GM19099 (cell line): ENCODE results near the gene NAA20.

Experiments
- POLR2A ChIP-seq: IDR thresholded peaks from 3 replicates; pipeline ENCODE4 v1.6.1; 2011; ENCODE audit warnings: low read depth; ENCODE audit not compliant: insufficient read length; ENCODE audit errors: extremely low read depth

NAA20 gene

DNA sequence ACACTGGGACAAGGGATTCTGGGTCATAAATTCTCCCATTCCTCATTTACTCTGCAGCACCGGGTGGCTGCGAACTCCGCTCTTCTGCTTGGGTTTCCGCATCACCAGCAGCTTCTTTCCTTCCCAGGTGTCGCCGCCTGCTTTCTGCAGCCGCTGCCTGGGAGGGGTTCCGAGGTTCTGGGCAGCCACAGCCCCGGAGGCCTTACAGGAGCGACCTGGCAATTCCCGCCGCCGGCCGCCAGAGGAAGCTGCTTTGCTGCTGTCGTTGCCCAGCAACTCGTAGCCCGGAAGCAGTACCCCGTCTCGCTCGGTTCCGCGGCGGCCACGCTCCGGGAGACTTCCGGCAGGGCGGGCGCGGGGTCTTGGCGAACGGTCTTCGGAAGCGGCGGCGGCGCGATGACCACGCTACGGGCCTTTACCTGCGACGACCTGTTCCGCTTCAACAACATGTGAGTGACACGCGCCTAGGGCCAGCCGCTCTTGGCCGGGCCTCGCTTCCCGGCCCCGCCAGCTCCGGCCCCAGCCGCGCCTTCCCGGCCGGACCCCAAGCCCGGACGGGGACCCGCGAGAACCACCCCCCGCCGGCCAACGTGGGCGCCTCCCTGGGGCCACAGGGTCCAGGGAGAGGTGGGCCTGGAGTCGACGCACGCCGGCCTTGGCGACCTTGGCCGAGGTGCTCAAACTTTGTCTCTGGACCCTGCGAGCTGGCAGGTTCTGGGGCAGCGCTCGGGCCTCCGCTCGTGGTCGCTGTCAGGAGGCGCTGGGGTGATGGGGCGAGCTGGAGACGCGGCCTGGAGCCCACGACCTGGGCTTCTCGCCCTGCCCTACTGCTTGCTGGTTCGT lies at the start of gene NAA20:
Gene NAA20, plus strand, starts transcription at position 362 of the 843 bp plus-strand sequence. Its CDS starts 35 bp downstream, at position 397.
- TF ChIP-seq POLR2A = peak; percentile 72

DNA sequence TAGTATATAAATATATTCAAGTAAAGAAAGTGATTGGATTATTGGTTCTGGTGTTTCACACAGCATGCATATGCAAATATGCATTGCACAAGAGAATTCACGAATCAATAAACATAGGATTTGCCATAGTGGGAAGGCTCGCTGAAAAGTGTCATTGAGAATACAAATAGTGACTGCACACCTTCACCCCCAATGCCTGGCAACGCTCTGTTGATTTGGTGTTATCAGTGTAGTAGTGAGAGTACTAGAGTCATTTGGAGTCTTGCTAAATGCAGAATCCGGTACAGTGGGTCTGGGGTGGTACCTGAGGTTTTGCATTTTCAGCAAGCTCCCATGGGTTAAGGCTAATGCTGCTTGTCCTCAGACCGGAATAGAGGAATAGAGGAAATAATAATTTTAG lies 49.7 kb upstream of the NAA20 start:
- TF ChIP-seq POLR2A = no peak

DNA sequence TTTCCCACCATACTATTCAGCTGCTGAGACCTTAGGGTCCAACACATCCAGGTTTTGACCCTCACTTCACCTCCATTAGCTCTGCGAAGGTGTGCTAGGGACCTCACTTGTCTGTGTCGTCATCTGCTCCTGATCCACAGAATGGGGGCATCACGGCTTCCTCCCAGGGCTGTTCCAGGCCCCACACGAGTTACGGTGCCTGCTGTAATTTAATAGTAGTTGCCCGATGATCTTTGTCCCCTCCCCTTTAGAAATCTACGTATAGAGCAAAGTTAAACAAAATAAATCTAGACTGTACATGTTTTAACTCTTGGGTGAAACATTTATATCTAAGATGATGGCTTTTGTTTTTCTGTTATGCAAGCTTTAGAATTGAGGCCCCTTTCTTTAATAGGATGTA lies 49.1 kb upstream of the NAA20 start:
- TF ChIP-seq POLR2A = no peak

GRCh38 chr20:19968466-19969073 lies 48.6 kb upstream of the NAA20 start:
- no peak for TF ChIP-seq POLR2A

- TF ChIP-seq POLR2A = no peak
Measured at GRCh38 chr20:19969106-19969505, 48.1 kb upstream of the NAA20 start.

DNA sequence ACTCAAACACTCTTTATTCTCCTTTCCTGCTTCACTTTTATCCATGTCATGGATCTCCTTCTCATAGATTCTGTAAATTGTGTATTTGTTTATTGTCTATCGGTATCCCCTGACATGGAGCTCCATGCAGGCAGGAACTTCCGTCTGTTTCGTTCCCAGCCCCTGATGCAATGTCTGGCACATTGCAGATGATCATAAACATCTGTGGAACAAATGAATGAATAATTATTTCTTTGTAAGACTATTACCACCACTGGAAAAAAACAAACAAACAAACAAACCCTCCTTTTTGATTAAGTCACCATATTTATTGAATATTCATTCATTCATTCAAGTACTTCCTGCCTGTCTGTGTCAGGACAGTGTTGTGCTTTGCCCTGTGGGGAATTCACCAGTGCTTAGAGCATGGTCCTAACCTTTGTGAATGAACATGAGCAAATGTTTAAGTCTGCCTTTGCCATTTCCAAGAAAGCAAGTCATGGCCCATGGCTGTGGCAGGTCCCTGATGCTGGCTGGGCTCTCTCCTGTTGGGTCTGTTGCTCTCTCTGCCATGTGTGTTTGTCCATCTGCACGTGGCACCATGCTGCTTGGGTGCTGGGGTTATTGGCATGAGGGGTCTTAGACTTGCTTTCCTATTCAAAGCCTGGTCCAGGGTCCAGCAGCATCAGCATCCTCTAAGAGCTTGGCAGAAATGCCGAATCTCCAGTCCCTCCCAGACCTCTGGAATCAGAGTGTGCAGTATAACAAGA lies 47.5 kb upstream of the NAA20 start:
- no peak for TF ChIP-seq POLR2A

DNA sequence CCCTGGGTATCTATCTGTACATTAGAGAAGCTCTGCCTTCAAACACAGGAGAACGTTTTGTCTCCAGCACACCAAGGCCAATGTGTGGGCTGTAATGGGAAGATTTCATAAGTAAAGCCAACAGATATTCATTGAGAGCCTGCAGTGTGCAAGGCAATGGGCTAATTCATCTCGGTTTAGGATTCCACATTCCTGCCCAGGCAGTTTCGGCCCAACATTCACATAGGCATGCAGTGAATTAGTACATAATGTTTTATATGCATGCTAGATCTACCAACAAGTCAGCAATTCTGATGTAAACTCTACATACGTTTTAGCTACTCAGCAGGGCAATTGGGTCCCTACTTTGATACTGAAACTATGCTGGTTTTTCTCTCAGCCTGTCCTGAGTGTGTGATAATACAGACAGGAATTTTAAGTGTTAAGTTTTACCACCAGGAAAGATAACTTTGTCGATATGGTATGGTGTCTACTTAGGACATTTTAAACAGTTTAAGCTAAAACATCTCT lies 46.9 kb upstream of the NAA20 start:
- TF ChIP-seq POLR2A = no peak

DNA sequence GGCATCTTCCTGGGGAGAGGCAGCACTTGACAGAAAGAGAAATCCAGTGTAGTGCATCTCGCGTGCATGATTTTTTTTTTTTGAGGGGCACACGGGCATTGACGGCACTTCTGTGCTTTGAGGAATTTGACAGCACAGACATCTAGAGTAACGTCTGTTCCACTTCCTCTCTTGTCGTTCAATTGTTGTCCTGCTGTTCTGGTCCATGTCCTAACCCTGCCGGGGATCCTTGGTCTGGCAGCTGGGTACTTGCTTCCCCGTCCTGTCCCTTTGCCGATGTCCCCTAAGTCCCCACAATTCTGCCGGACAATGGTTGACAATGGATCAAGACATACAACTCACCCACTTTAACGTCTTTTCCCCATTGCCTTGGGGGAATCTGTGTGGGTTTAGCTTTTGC lies 46.0 kb upstream of the NAA20 start:
- TF ChIP-seq POLR2A = no peak

DNA sequence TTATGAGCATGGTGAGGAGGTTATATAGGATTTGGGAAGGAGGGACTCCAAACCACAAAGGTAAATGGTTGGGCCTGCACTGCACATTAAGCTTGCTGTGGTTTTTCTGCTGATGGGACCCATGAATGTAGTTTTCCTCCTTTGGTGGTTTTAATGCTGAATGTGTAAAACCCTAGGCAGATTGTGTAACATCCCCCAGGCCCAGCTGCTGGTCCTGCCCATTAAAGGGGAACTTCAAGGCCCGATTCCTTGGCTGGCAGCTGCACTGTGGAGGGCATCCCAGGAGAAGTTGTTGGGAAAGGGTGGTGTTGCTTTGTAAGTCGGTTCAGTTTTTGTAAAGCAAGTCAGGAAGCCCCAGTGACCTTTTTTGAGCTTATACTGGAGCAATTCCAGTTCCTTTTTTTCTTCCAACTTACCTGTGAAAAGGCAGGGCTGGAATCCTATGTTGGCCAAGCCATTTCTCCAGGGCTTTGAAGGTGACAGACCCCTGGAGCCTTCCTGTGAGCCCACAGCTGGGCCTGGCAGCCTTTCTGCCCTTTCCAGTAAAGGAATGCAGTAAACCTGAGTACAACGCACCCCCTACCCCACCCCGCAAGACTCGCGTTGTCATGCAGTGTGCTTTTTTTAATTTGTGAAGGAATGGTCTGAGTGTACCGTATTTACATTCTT lies 43.1 kb upstream of the NAA20 start:
- TF ChIP-seq POLR2A = no peak

- no peak for TF ChIP-seq POLR2A
Measured at GRCh38 chr20:19974630-19975435, 42.3 kb upstream of the NAA20 start.

DNA sequence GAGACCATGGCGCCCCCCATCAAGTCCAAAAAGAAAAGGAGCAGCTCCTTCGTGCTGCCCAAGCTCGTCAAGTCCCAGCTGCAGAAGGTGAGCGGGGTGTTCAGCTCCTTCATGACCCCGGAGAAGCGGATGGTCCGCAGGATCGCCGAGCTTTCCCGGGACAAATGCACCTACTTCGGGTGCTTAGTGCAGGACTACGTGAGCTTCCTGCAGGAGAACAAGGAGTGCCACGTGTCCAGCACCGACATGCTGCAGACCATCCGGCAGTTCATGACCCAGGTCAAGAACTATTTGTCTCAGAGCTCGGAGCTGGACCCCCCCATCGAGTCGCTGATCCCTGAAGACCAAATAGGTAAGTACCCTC lies 41.7 kb upstream of the NAA20 start:
- TF ChIP-seq POLR2A = no peak

- TF ChIP-seq POLR2A = no peak
Measured at GRCh38 chr20:19975901-19976300, 41.3 kb upstream of the NAA20 start.

- no peak for TF ChIP-seq POLR2A
Measured at GRCh38 chr20:19976595-19977372, 40.4 kb upstream of the NAA20 start.
